Measurements from ENCODE around the gene SLC33A1.

Gene SLC33A1

GRCh38 chr3:155782390-155782953, 71.8 kb downstream of the SLC33A1 start:
- TF ChIP-seq CTCF (conservative IDR thresholded peaks at IDR 0.05; ENCODE audit: low read length), result no peak
- H3K4me3 ChIP-seq (ENCODE audit: low read length), result no peak overlapping the region
- DNase-seq (ENCODE audit: low read depth), result no peak

- H3K4me3 ChIP-seq (ENCODE audit: low read length), result no peak overlapping the region
- no peak for DNase-seq (ENCODE audit: low read depth)
- no peak for TF ChIP-seq CTCF (conservative IDR thresholded peaks at IDR 0.05; ENCODE audit: low read length)
These were observed 73.9 kb downstream of the SLC33A1 start for GRCh38 chr3:155780291-155780690.

GRCh38 chr3:155778462-155778861, 75.8 kb downstream of the SLC33A1 start:
- H3K4me3 ChIP-seq (ENCODE audit: low read length), result no peak overlapping the region
- DNase-seq (ENCODE audit: low read depth), result peak; percentile 20
- no peak for TF ChIP-seq CTCF (conservative IDR thresholded peaks at IDR 0.05; ENCODE audit: low read length)

DNA sequence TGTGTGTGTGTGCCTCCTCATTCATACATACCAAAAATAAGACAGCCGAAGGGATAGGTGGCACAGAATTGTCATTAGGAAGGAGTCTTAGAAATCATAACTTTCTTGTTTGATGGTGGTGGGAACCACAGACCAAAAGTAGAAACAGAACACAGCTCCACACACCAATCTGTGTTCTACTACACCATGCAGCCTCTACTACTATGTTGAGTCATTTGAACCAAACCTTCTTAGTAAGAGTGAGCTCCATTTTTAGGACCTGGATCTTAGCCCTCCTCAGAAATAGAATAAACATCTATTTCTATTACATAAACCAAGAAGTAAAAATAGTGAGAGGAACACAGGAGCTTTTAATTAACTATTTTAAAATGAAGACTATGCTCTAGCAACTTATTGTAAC, 81.4 kb downstream of the SLC33A1 start:
- no peak for DNase-seq (ENCODE audit: low read depth)
- no peak for TF ChIP-seq CTCF (conservative IDR thresholded peaks at IDR 0.05; ENCODE audit: low read length)
- no peak overlapping the region for H3K4me3 ChIP-seq (ENCODE audit: low read length)

DNA sequence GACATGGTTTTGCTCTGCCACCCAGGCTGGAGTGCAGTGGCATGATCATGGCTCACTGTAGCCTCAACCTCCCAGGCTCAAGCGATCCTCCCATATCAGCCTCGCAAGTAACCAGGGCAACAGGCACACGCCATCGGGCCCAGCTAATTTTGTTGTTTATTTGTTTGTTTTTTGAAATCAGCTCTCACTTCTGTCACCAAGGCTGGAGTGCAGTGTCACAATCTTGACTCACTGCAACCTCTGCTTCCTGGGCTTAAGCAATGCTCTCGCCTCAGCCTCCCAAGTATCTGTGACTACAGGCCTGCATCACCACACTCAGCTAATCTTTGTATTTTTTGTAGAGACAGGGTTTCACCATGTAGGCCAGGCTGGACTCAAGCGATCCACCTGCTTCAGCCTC, 83.1 kb downstream of the SLC33A1 start:
- no peak for DNase-seq (ENCODE audit: low read depth)
- TF ChIP-seq CTCF (conservative IDR thresholded peaks at IDR 0.05; ENCODE audit: low read length), result no peak
- H3K4me3 ChIP-seq (ENCODE audit: low read length), result no peak overlapping the region

Measured in AG10803 (cell line).